Adrenal gland (tissue), 5 donors: ENCODE data around the gene TTYH2.

Experiments used
- CTCF ChIP-seq, 6 experiments: fragments of 450-650 bp in 4 of 6; fragments of 200-600 bp in 2 of 6; sonication (generic) in 1 of 6; IDR thresholded peaks; 1 replicate in 5 of 6; 2 replicates in 1 of 6; pipeline versions ENCODE4 v1.5.1 to v1.8.0; 2016 to 2021; ENCODE audit warnings: antibody characterized with exemption in 6 of 6, mild to moderate bottlenecking in 2 of 6, moderate library complexity in 1 of 6
- POLR2A ChIP-seq, 2 donors: fragments of 450-650 bp; IDR thresholded peaks; one replicate each; pipeline ENCODE4 v1.6.1; 2017; ENCODE audit warnings: antibody characterized with exemption in 2 of 2, mild to moderate bottlenecking in 2 of 2, moderate library complexity in 1 of 2
- donor health status: DM: no; HTN: no; CAD: no.

- TF ChIP-seq CTCF (IDR thresholded peaks at IDR 0.05) (no peak), POLR2A (IDR thresholded peaks at IDR 0.05) (no peak)
Observed at GRCh38 chr17:74194682-74195081, 18.7 kb upstream of the TTYH2 start.
